GM18520 (cell line): ENCODE measurements around the gene CENPVL3.
"Not testable (repeated sequence)": the region's sequence is repeated elsewhere in the genome, so short reads cannot be mapped to it uniquely, and the experiment has no call there.

Experiments used
- ATAC-seq: cut with Tn5 transposase; IDR thresholded peaks from one replicate; pipeline ENCODE4 v1.9.1; 2021; ENCODE audit not compliant: unreplicated experiment

The CENPVL3 gene

GRCh38 chrX:51618241-51619155, at the start of gene CENPVL3:
Gene CENPVL3 (minus strand): TSS chrX:51618912. CDS start chrX:51618873, 39 bp downstream.
- ATAC-seq: not testable (repeated sequence)

GRCh38 chrX:51665981-51666380, 47.3 kb upstream of the CENPVL3 start:
- no peak for ATAC-seq

GRCh38 chrX:51643377-51643776, 24.7 kb upstream of the CENPVL3 start:
- no peak for ATAC-seq

- ATAC-seq: no peak
Observed at GRCh38 chrX:51641421-51642021, 22.8 kb upstream of the CENPVL3 start.

- ATAC-seq: not testable (repeated sequence)
Observed at GRCh38 chrX:51636511-51636910, 17.8 kb upstream of the CENPVL3 start.

- ATAC-seq: no peak
Observed at GRCh38 chrX:51614353-51615012, 4.2 kb downstream of the CENPVL3 start.

- no peak for ATAC-seq
Observed at GRCh38 chrX:51608766-51609165, 9.9 kb downstream of the CENPVL3 start.

- no peak for ATAC-seq
Observed at GRCh38 chrX:51608126-51608525, 10.6 kb downstream of the CENPVL3 start.

- ATAC-seq: no peak
Observed at GRCh38 chrX:51606446-51606845, 12.3 kb downstream of the CENPVL3 start.

- no peak for ATAC-seq
Observed at GRCh38 chrX:51598899-51599298, 19.8 kb downstream of the CENPVL3 start.

GRCh38 chrX:51571874-51572273, 46.8 kb downstream of the CENPVL3 start:
- ATAC-seq: no peak

- ATAC-seq: no peak
Observed at GRCh38 chrX:51569561-51569960, 49.2 kb downstream of the CENPVL3 start.

- ATAC-seq: no peak
Observed at GRCh38 chrX:51568586-51568985, 50.1 kb downstream of the CENPVL3 start.
